Superior temporal gyrus (tissue), 1 donor: ENCODE results near the gene ONECUT3.

ENCODE experiments used
- DNase-seq: peaks from one replicate; pipeline ENCODE4 v3.0.0-alpha.2; 2016; ENCODE audit errors: extremely low spot score

Gene ONECUT3

DNA sequence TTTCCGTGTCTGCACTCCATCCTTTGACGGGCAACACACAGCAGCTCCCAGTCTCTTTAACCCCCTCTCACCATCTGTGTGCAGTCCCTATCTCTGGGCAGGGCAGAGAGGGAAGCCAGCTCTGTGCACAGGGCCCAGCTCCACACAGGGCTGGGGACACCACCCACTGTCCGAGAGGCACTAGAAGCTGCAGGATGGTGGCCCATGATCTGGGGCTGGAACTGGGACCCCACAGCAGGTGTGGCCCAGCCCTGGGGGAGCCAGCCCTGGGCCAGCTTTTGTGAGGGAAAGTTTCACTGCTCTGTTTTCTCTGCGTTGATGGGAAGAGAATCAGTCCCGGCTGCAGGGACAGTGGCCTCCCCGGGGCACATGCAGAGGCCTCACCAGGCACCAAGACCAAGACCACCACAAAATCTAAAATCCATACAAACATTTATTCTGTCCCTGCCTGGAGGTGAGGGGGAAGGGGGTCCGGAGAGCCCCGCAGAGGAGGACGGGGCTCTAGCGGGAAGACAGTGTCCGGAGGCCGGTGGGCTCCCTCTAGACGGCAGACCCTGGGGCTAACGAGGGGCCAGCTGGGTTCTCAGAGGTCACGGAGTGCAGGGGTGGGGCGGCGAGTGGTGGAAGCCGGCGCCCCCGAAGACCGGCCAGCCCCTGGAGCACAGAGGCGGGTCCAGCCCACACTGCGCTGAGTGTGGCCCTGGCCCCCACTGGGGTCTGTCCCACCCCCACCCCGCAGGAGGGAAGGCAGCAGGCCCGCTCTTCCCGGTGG is 61.7 kb downstream of the ONECUT3 start:
- DNase-seq: no peak

- DNase-seq: no peak
These were observed 62.6 kb downstream of the ONECUT3 start for GRCh38 chr19:1815605-1816529.

GRCh38 chr19:1816530-1817298 is 63.4 kb downstream of the ONECUT3 start:
- DNase-seq: no peak

DNA sequence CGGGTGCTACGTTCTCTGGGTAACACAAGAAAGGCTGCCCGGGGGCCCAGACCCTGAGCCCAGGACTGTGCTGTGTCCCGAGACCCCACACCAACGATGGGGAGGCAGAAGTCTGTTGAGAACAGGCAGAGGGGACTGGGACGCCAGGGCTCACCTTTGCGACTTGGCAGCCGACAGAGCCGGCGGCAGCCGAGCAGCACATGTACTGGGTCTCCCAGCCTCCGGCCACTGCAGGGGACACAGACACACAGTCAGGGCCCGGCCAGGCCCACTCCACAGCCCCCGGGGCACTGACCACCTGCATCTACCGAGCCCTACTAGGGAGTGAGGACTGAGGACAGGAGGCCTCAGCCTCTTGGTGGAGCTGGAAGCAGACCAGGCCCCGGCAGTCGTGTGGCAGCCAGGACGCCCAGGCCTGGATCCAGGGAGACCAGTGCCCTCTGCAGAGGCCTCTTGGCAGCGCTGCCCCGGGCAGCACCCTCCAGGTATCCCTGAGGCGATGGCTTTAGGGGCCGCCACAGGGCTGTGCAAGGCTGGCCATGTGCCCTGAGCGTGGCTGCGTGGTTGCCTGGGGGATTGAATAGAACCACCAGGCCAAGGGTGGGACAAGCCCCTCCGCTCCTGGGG is 64.4 kb downstream of the ONECUT3 start:
- DNase-seq: no peak

DNA sequence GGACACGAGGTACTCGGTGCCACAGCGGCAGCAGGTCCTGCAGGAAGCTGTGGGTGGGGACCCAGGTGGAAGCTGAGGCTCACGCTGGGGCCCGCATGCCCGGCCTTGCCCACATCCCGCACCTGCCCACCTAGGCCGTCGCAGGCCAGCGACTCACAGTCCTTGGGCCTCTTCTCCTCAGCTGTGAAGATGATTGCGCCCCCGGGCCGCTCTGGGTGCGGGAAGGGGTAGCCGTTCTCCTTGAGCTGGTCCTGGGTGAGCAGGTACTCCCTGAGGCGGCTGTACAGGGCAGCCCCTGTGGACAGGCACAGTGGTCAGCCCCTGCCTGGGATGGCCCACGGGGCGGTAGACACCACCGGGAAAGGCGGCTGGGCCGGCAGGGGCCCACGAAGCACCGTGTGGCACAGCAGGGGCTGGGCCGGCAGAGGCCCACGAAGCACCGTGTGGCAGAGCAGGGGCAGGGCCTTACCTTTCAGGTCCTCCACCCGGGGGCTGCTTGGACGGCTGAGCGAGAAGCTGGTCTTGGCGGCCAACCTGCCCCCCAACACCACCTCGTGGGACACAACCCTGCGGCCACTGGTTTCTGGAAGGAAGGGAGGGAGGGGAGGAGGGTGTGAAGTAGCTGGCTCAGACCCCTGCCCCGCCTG is 65.4 kb downstream of the ONECUT3 start:
- no peak for DNase-seq

DNA sequence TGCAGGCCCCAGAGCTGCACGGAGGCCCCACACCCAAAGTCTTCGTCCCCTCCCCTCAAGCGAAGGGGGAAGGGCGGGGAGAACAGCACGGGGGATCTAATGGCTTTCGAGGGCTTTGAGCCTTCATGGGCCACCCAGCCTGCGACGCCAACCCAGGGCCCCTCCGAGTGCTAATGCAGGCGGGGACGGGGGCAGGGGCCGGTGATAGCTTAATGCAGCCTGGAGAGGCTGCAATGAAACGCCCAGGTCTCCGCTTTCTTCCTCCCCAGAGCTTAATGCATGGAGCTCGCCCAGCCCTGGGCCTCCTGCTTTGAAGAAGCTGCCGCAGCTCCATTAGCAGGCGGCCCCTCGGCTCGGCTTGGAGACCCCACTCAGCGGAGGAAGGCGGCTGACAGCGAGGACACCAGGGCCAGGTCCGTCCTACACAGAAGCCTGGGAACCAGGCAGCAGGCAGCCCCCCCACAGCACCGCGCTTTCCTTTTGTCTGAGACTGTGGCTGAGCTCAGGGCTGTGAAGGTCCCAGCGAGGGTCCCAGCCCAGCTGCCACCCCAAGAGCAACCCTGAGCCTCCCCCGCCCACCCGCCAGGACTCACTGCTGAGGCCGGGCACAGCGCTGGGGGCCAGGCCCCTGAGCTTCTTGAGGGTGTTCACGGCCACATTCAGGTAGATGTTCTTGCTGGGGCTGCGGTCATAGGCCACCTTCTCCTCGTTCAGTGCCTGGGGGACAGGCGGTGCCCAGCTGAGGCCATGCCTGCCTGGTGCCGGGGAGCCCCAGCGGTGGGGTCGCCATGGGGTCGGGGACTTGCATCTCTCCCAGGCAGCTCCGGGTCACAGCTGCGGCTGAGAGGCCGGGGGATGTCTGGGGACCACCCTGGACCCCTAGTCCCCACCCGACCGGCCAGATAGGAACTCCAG is 66.3 kb downstream of the ONECUT3 start:
- no peak for DNase-seq

DNA sequence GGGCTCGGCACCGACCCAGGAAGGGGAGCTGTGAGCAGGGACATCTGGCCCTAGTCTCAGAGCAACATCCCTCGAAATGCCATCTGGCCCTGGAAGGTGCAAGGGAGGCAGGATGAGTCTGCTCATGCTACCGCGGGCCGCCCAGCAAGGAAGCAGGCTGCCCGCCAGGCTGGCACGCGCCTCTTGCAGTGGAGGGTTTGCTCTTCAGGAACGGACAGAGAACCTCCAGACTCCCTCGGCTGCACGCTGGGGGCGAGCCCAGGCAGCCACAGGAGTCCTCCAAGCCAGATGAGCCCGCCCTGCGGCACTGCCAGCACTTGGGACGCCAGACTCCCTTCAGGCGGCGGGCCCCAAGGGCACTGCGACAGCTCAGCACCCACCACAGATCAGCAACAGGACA is 68.9 kb downstream of the ONECUT3 start:
- DNase-seq: no peak

GRCh38 chr19:1823020-1823419 is 69.7 kb downstream of the ONECUT3 start:
- DNase-seq: no peak

- DNase-seq: no peak
These were observed 70.4 kb downstream of the ONECUT3 start for GRCh38 chr19:1823539-1824251.

- DNase-seq: no peak
These were observed 70.9 kb downstream of the ONECUT3 start for GRCh38 chr19:1824252-1824622.

GRCh38 chr19:1825909-1826556 is 72.7 kb downstream of the ONECUT3 start:
- peak; percentile 82 for DNase-seq

DNA sequence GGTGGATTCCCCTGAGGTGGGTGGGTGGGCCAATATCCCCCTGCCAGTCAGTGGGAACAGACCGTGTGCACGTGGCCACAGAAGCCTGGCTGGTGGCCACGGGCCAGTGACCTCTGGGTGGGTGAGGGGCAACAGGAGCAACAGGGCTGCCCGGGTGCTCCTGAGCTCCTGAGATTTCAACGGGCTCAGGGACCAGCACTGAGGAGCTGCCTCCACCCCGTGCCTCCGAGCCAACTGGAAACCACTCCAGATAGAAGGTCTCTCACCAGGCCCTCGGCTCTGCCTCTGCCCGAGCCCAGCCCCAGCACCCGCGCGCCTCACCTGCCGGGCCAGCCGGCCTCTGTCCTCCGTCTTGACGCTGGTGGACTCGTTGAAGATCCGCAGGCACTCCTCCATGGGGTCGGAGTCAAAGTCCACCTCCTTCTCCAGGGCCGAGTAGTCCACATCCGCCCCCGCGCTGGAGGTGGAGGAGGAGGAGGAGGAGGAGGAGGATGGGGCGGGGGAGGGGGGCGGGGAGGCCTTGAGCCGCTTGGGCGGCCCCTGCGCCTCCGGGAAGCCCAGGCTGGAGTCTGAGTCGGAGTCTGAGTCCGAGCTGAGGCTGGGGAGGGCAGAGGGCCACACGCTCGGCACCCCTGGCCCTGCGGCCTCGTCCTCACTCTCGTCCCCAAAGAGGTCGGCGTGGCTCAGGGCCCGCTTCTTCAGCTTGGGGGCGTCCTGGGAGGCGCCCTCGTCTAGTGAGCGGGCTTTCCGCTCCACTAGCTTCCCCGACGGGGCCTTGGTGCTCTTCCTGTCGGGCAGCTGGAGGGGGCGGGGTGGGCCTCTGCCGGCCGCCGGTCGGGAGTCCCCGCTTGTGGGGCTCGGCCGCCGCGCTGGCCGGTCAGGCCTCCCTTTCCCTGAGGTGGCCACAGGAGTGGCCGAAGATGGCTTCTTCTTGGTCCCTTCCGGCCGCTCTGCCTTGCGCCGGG is 73.5 kb downstream of the ONECUT3 start:
- no peak for DNase-seq

- DNase-seq: no peak
These were observed 74.4 kb downstream of the ONECUT3 start for GRCh38 chr19:1827566-1828278.

DNA sequence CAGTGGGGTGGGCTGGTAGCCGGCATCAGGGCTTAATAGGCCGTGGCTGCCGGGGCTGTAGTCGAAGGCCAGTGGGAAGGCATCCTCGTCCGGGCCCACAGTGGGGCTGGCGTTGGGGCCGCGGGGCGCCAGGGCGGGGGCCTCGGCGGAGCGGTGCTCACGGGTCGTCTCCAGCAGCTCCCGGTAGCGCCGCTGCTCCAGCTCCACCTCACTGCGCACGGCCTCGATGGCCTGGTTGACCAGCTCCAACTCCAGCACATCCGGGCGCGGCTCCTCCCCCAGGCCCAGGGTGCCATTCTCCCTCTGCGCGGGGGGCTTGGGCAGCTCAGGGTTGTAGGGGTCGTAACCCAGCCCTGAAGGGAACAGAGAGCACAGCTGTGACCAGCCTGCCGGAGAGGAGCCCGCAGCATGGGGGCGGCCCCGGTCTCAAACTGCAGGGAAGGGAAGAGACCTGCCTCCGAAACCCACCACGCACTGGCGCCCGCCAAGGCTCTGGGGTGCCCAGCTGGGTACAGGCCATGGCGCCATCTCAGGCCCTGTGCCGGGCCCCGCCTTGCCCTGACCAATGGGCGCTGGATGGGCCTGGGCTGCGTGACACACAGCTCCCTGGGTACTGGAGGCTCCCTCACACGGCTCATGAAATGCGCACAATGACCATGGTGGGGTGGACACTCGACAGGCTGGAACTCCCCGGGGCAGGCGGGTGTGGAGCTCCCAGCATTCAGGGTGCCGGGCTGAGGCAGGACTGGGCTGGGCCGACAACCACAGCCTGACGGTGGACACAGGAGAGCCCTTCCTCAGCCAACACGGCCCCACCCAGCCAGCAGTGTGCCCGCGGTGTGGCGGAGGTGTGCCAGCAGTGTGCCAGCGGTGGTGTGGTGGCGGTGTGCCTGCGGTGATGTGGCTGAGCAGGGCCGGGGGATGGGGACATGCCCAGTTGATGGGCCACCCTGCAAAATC is 75.3 kb downstream of the ONECUT3 start:
- no peak for DNase-seq

- no peak for DNase-seq
These were observed 76.7 kb downstream of the ONECUT3 start for GRCh38 chr19:1829958-1830357.

DNA sequence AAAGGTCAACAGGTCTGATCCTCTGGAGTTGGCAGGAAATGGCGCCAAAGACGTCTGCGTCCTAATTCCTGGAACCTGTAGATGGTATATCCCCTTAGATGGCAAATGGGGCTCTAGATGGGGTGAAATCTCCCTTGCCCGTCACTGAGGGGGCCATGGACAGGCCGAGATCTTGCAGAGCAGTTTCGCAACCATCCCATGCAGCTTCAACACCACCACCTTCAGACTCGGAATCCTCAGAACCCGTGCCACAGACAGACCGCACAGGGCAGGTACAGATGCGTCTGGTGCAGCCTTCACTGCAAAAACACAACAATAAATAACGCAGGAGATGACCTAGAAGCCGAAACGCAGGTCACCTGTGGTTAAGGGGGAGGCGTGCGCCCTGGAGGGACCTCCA is 77.3 kb downstream of the ONECUT3 start:
- DNase-seq: no peak
